Measurements from ENCODE around the gene FIGN.

The FIGN gene

DNA sequence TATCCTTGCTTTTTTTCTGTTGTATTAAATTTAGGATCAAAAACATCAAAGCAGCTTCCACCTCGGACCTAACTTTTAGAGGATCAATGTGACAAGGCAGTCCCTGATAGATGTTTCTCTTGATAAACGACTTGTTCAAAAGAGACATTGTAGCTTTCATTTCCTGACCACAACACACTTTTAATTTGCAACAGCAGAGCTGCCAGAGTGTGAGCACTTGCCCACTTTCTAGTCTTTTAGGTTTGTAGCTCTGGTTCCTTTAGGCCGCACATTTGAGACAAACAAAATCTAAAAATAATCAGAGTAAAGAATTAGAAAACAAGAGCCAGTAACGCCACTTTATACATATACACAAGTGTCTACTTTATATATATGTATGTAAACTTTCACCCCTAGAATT is 3.1 kb downstream of the FIGN start:
- H3K27me3 ChIP-seq: no peaks in the 10 kb centered on the region
- intact Hi-C loops (cut with DNase I; ENCODE audit: low total_unique reads): no loop called here
- peak overlapping the region; percentile 85 to 95 for H3K27ac ChIP-seq
- DNase-seq: no peak
- peak overlapping the region; percentile 65 to 78 for H3K4me3 ChIP-seq
- no peaks in the 10 kb centered on the region for H3K9me3 ChIP-seq
- H3K36me3 ChIP-seq: no peaks in the 10 kb centered on the region
- H3K4me1 ChIP-seq: peaks cover 0 to 46% (median 3%) of the 10 kb centered on the region in 4 donors
- TF ChIP-seq, protein P1, sequence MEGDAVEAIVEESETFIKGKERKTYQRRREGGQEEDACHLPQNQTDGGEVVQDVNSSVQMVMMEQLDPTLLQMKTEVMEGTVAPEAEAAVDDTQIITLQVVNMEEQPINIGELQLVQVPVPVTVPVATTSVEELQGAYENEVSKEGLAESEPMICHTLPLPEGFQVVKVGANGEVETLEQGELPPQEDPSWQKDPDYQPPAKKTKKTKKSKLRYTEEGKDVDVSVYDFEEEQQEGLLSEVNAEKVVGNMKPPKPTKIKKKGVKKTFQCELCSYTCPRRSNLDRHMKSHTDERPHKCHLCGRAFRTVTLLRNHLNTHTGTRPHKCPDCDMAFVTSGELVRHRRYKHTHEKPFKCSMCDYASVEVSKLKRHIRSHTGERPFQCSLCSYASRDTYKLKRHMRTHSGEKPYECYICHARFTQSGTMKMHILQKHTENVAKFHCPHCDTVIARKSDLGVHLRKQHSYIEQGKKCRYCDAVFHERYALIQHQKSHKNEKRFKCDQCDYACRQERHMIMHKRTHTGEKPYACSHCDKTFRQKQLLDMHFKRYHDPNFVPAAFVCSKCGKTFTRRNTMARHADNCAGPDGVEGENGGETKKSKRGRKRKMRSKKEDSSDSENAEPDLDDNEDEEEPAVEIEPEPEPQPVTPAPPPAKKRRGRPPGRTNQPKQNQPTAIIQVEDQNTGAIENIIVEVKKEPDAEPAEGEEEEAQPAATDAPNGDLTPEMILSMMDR (IDR thresholded peaks at IDR 0.05): no peak

DNA sequence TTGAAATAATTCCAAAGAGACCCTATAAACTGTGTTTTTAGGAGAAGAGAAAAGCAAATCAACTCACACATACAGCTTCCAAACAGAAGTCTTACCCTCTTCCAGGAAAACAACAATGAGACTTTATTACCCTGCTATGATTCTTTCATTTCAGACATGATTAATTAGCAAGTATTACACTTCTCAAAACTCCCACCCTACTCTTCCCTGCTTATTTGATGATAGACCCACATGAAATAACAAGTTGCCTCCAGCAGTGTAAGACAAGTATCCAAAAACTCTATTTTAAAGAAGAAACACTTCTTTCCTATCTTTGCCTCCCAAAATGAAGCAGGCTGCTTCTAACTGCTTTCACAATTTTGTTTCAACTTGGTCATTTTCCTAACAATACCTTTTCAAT is 4.1 kb downstream of the FIGN start:
- Histone ChIP-seq H3K27ac (peak overlapping the region; percentile 85 to 95), H3K36me3 (no peaks in the 10 kb centered on the region), H3K4me1 (peaks cover 0 to 52% (median 3%) of the 10 kb centered on the region in 4 donors), H3K27me3 (no peaks in the 10 kb centered on the region), H3K9me3 (no peaks in the 10 kb centered on the region), H3K4me3 (peak overlapping the region; percentile 65 to 78)
- DNase-seq: no peak
- TF ChIP-seq, protein P1 (IDR thresholded peaks at IDR 0.05): no peak
- intact Hi-C loops (cut with DNase I; ENCODE audit: low total_unique reads): no loop called here

DNA sequence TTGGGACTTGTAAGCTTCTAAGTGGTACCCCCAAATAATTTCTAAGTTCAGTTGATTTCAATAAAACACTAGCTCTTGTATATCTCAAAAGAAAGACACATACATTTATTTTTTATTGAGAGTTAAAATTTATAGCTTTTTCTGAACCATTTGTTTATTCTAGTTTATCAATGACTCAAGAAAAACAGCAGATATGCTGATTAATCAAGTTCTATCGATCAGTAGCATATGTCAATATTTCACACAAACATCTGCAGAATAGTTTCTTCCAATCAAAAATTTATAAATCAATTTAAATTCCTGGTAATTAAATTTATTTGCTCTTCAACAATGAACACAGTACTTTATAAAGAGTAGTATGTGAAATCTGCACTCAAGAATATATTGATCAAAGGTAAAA is 5.3 kb downstream of the FIGN start:
- Histone ChIP-seq H3K27ac (peak overlapping the region; percentile 85 to 95), H3K36me3 (no peaks in the 10 kb centered on the region), H3K9me3 (no peaks in the 10 kb centered on the region), H3K4me3 (peak overlapping the region in 1 of 2 donors; percentile 78), H3K27me3 (no peaks in the 10 kb centered on the region), H3K4me1 (peaks cover 0 to 62% (median 3%) of the 10 kb centered on the region in 4 donors)
- intact Hi-C loops (cut with DNase I; ENCODE audit: low total_unique reads): no loop called here
- no peak for DNase-seq
- TF ChIP-seq, protein P1 (IDR thresholded peaks at IDR 0.05): no peak

DNA sequence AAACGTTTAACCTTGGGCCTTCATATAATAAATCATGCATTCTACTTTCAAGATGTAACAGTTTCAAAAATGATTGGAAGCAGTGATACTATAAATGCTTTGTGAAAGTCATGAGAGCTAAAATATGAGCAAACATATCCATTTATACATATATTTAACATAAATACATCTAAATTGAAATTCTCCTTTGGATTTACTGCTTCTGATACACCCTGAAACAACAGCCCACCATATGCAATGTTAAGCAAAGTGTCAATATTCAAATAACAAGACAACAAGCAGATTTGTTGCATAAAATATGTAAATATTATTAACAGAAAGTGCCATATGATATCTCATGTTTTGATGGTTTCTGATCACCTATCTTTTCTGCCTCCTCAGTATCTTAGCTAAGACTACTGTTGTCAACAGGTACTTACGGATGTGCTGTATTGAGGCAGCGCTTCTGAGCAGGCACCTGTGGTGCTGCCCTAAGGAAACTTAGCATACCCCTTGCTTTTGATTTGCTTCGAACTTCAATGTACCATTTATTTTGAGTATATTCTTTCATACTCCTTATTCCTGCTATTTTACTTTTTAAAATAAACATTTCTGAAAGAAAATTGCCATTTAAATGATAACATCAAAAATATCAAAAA is 6.1 kb downstream of the FIGN start:
- Histone ChIP-seq H3K36me3 (no peaks in the 10 kb centered on the region), H3K27ac (peak overlapping the region; percentile 85 to 95), H3K9me3 (no peaks in the 10 kb centered on the region), H3K4me3 (peak overlapping the region in 1 of 2 donors; percentile 6), H3K4me1 (peaks cover 0 to 70% (median 3%) of the 10 kb centered on the region in 4 donors), H3K27me3 (no peaks in the 10 kb centered on the region)
- intact Hi-C loops (cut with DNase I; ENCODE audit: low total_unique reads): no loop called here
- no peak for DNase-seq
- TF ChIP-seq, protein P1 (IDR thresholded peaks at IDR 0.05): no peak

DNA sequence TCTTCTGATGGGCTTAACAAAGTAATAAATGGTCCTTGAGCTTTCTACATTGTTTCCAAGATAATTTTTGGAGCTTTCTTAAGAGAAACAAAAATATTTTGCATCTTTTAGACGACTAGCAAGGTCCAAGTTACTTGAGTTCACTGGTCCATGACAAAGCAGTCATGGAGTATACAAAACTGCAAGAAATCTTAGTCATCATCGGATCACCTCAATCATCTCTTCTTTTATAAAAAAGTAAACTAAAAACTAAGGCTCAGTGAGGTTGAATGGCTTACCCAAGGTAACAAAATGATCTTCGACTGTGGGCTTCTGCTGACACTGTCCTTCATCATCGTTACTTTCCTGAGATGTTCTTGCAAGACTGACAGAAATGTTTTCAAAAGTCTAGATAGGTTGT is 11.9 kb downstream of the FIGN start:
- Histone ChIP-seq H3K27me3 (no peaks in the 10 kb centered on the region), H3K4me1 (peaks cover 0 to 51% (median under 1%) of the 10 kb centered on the region in 4 donors), H3K27ac (no peak overlapping the region), H3K4me3 (no peak overlapping the region), H3K9me3 (no peaks in the 10 kb centered on the region), H3K36me3 (no peaks in the 10 kb centered on the region)
- no peak for DNase-seq
- intact Hi-C loops (cut with DNase I; ENCODE audit: low total_unique reads): no loop called here
- TF ChIP-seq, protein P1 (IDR thresholded peaks at IDR 0.05): no peak
